SK-N-MC (cell line): ENCODE measurements around the gene BAZ1B.
A peak's percentile ranks its signal among the peaks of the same experiment; 100 is the strongest.
"Not testable (repeated sequence)": the region's sequence is repeated elsewhere in the genome, so short reads cannot be mapped to it uniquely, and the experiment has no call there.

Experiments used
- DNase-seq: peaks from one replicate; pipeline ENCODE4 v3.0.0-alpha.2; 2011; ENCODE audit warnings: low read depth, low spot score
- H3K27ac ChIP-seq: fragments of 200-600 bp; sonication (generic); 2 replicates; pipeline ENCODE4 v1.5.1; 2016; ENCODE audit warnings: mixed run types
- H3K36me3 ChIP-seq: fragments of 200-600 bp; sonication (generic); 2 replicates; pipeline ENCODE4 v1.6.1; 2017; ENCODE audit warnings: antibody characterized with exemption, low read length, mixed read lengths; ENCODE audit not compliant: insufficient read depth
- H3K4me3 ChIP-seq: fragments of 200-600 bp; sonication (generic); 2 replicates; pipeline ENCODE4 v1.5.1; 2016
- H3K9ac ChIP-seq: fragments of 200-600 bp; sonication (generic); 2 replicates; pipeline ENCODE4 v1.8.0; 2017; ENCODE audit warnings: mixed run types, mixed read lengths; ENCODE audit not compliant: insufficient read length
- H3K9me3 ChIP-seq: fragments of 200-600 bp; sonication (generic); 2 replicates; pipeline ENCODE4 v1.6.1; 2017; ENCODE audit warnings: low read depth, mild to moderate bottlenecking, antibody characterized with exemption, low read length, moderate library complexity, mixed read lengths
- EZH2 ChIP-seq: fragments of 200-600 bp; sonication (generic); IDR thresholded peaks from one replicate; pipeline ENCODE4 v1.6.1; 2017; ENCODE audit warnings: antibody characterized with exemption
- FOXP2 ChIP-seq: optimal IDR thresholded peaks from 2 replicates; pipeline ENCODE3; 2011; ENCODE audit warnings: mild to moderate bottlenecking, moderate library complexity; ENCODE audit not compliant: insufficient read depth; ENCODE audit errors: extremely low read length, control extremely low read depth
- POLR2AphosphoS5 ChIP-seq: IDR thresholded peaks from 2 replicates; pipeline ENCODE4 v1.6.1; 2012; ENCODE audit warnings: mild to moderate bottlenecking, low read depth, low read length, borderline replicate concordance

The BAZ1B gene

GRCh38 chr7:73560109-73560835 lies 38.2 kb upstream of the BAZ1B start:
- no peak for DNase-seq
- Histone ChIP-seq H3K36me3 (0 out of 2 replicates have a peak, but pooled peaks cover 1% of the 10 kb centered on the region), H3K9ac (no peak overlapping the region), H3K27ac (no peak overlapping the region), H3K4me3 (no peak overlapping the region), H3K9me3 (no peaks in the 10 kb centered on the region)
- no peak for TF ChIP-seq EZH2
- no peak for TF ChIP-seq POLR2AphosphoS5
- no peak for TF ChIP-seq FOXP2

- Histone ChIP-seq H3K9me3 (no peaks in the 10 kb centered on the region), H3K27ac (peak within 1 kb of the TSS; percentile 97), H3K4me3 (peak within 1 kb of the TSS; percentile 87), H3K36me3 (peaks cover 21% of the 10 kb centered on the region; the same call in 1 of the 2 replicates), H3K9ac (peak within 1 kb of the TSS; percentile 99)
- no peak for DNase-seq
- TF ChIP-seq EZH2 = no peak
- no peak for TF ChIP-seq FOXP2
- peak; percentile 72; the same call in 1 of the 2 replicates for TF ChIP-seq POLR2AphosphoS5
These were observed 35.5 kb upstream of the BAZ1B start, which contains the start of gene BCL7B for GRCh38 chr7:73557397-73558257. Gene BCL7B, minus strand, starts transcription at chr7:73557690. Its CDS starts 112 bp downstream, at chr7:73557578.

- Histone ChIP-seq H3K36me3 (peaks cover 27% of the 10 kb centered on the region; the same call in 1 of the 2 replicates), H3K9ac (peak overlapping the region; percentile 99), H3K4me3 (peak overlapping the region; percentile 87), H3K9me3 (no peaks in the 10 kb centered on the region), H3K27ac (peak overlapping the region; percentile 97)
- no peak for DNase-seq
- TF ChIP-seq EZH2 (no peak), FOXP2 (no peak), POLR2AphosphoS5 (no peak)
These were observed 35.0 kb upstream of the BAZ1B start for GRCh38 chr7:73557108-73557396.

GRCh38 chr7:73556208-73557107 lies 34.4 kb upstream of the BAZ1B start:
- TF ChIP-seq EZH2 (no peak), POLR2AphosphoS5 (no peak), FOXP2 (no peak)
- Histone ChIP-seq H3K9me3 (no peaks in the 10 kb centered on the region), H3K27ac (no peak overlapping the region), H3K4me3 (peak overlapping the region; percentile 87), H3K9ac (peak overlapping the region; percentile 77), H3K36me3 (peaks cover 33% of the 10 kb centered on the region)
- no peak for DNase-seq

DNA sequence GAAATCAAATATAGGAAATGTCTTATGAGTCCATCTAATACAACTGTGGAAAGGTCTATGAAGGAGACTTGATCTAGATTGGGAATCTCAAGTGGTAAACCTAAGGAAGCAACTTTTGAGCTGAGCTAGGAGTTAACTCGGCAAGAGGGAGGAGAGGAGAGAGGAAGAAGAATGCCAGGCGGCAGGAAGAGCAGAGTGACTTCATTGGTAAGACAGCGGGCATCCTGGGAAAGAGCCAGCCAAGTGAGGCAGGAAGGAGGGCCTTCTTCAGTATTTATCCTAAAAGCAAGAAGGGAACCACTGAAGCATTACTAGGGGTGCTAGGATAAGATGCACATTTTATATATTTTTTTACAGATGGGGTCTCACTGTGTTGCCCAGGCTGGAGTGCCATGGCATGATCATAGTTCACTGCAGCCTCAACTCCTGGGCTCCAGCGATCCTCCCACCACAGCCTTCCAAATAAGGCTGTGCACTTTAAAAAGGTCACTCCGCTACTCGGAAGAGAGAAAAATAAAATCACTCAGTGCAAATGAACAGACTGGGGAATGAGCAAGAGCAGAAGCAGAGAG lies 33.4 kb upstream of the BAZ1B start:
- Histone ChIP-seq H3K36me3 (peaks cover 41% of the 10 kb centered on the region), H3K4me3 (0 out of 2 replicates have a peak overlapping the region, but pooled peaks have one; percentile 87), H3K9me3 (no peaks in the 10 kb centered on the region), H3K9ac (no peak overlapping the region), H3K27ac (no peak overlapping the region)
- no peak for DNase-seq
- TF ChIP-seq EZH2 = no peak

DNA sequence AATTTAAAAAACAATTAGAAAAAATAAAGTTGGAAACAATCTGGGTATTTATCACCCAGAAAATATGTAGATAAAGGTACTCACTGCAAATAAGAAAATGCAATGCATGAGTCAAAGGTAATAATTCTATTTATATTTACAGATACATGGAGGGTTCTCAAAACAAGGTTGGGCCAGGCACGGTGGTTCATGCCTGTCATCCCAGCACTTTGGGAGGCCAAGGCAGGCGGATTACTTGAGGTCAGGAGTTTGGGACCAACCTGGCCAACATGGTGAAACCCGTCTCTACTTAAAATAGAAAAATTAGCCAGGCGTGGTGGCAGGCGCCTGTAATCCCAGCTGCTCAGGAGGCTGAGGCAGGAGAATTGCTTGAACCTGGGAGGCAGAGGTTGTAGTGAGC lies 28.0 kb upstream of the BAZ1B start:
- H3K9me3 ChIP-seq, DNase-seq, H3K9ac ChIP-seq, H3K27ac ChIP-seq, H3K4me3 ChIP-seq: not testable (repeated sequence)
- H3K36me3 ChIP-seq = peaks cover 70% of the 10 kb centered on the region

GRCh38 chr7:73549176-73549575 lies 27.1 kb upstream of the BAZ1B start:
- Histone ChIP-seq H3K9ac (no peak overlapping the region), H3K9me3 (no peaks in the 10 kb centered on the region), H3K27ac (no peak overlapping the region), H3K4me3 (no peak overlapping the region), H3K36me3 (peaks cover 61% of the 10 kb centered on the region)
- DNase-seq = no peak
- TF ChIP-seq POLR2AphosphoS5 (no peak), EZH2 (no peak), FOXP2 (no peak)

DNA sequence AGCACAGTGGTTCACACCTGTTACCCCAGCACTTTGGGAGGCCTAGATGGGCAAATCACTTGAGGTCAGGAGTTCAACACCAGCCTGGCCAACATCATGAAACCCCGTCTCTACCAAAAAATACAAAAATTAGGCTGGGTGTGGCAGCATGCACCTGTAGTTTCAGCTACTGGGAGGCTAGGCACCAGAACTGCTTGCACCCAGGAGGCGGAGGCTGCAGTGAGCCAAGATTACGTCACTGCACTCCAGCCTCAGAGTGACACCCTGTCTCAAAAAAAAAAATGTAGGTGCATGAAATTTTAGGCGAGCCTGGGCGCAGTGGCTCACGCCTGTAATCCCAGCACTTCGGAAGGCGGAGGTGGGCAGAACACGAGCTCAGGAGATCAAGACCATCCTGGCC lies 25.7 kb upstream of the BAZ1B start:
- Histone ChIP-seq H3K4me3 (no peak overlapping the region), H3K36me3 (peaks cover 64% of the 10 kb centered on the region), H3K9ac (no peak overlapping the region), H3K9me3 (no peaks in the 10 kb centered on the region), H3K27ac (no peak overlapping the region)
- DNase-seq = no peak
- no peak for TF ChIP-seq EZH2
- no peak for TF ChIP-seq FOXP2
- TF ChIP-seq POLR2AphosphoS5 = no peak
